ENCODE data around the gene GPR21. TPM values are rescaled to one million over a fixed set of nuclear protein-coding genes. Genes with fewer than 3 reads are reported as not detected.
A peak's percentile ranks its signal among the peaks of the same experiment; 100 is the strongest.

GPR21 gene

DNA sequence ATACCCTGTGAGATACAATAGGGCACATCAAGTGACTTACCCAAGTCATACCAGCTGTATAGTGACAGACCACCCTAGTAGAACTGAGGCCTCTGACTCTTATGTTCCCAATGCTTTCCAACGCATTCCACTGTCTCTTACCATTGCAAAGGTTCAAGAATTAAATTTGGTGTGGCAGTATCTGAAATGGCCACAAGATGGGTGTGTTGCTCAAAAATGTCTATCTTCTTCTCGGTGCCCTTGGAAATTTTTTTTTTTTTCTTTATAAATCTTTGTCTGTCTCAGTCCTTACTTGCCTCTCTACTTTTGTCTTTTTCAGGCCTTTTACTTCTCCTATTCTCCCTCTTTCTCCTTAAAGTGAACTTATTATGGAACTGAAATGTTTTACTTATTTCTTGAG is 48.4 kb downstream of the GPR21 start:
- DNase-seq = peak; percentile 69
- Histone ChIP-seq H2BK120ac (ENCODE audit: low read depth, low read length) (no peak overlapping the region), H3K14ac (ENCODE audit: low read length in 2 of 2) (no peak overlapping the region), H3K4me1 (ENCODE audit: control insufficient read depth, insufficient read depth, low read depth, low read length) (peaks cover 2% of the 10 kb centered on the region), H2BK15ac (ENCODE audit: low read depth, poor library complexity, severe bottlenecking) (no peak overlapping the region), H3K9ac (ENCODE audit: low read length) (peak overlapping the region; percentile 34), H2AK5ac (ENCODE audit: low read length, severe bottlenecking) (no peak overlapping the region), H2BK12ac (ENCODE audit: low read length in 2 of 2) (no peak overlapping the region), H3K27me3 (ENCODE audit: control insufficient read depth in 1 of 2, insufficient read depth in 1 of 2, low read length in 2 of 2) (no peaks in the 10 kb centered on the region), H3K4me2 (ENCODE audit: low read length, poor library complexity, severe bottlenecking) (no peak overlapping the region), H2BK5ac (ENCODE audit: low read depth, low read length, poor library complexity, severe bottlenecking) (no peak overlapping the region), H3K18ac (ENCODE audit: low read depth in 1 of 2, low read length in 2 of 2) (no peak overlapping the region), H3K27ac (ENCODE audit: low read length, poor library complexity, severe bottlenecking) (no peak overlapping the region), H3K4ac (ENCODE audit: low read depth in 1 of 2, low read length in 2 of 2) (no peak overlapping the region), H4K8ac (ENCODE audit: low read length) (no peak overlapping the region), H2AFZ (ENCODE audit: low read depth, low read length) (no peak overlapping the region), H3K4me3 (ENCODE audit: insufficient read depth in 1 of 2, low read depth in 1 of 2, low read length in 2 of 2) (no peak overlapping the region), H3K9me3 (ENCODE audit: control insufficient read depth, low read length) (no peaks in the 10 kb centered on the region), H3K36me3 (ENCODE audit: control insufficient read depth in 1 of 2, insufficient read depth in 2 of 2, low read depth in 1 of 2, low read length in 2 of 2) (peaks cover 20 to 84% of the 10 kb centered on the region in 2 experiments), H3K23ac (ENCODE audit: low read length in 2 of 2) (no peak overlapping the region), H3K79me1 (replicated peaks; ENCODE audit: low read length, poor library complexity, severe bottlenecking) (peaks cover 10% of the 10 kb centered on the region), H4K91ac (ENCODE audit: low read length) (no peak overlapping the region)
- WGBS = no CpG with 5 or more reads among the region's 2 CpGs

DNA sequence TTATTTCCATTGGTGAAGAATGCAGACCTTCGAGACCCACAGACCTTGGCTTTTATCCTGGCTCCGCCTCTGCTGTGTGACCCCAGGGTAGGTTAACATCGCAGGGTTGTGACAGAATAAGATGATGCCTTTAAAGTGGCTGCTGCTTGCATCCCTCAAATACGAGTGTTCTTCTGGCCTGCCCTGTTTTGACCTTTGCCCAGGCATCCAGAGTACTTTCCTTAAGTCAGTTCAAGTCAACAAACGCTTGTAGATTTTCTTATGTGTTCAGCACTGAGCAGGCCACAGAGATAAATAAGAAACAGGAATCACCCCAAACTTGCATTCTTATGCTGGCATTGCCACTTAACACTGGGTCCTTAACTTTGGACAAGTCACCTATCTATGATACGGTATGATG is 50.2 kb downstream of the GPR21 start:
- no peak for DNase-seq
- Histone ChIP-seq H3K4ac (ENCODE audit: low read depth in 1 of 2, low read length in 2 of 2) (no peak overlapping the region), H3K27me3 (ENCODE audit: control insufficient read depth in 1 of 2, insufficient read depth in 1 of 2, low read length in 2 of 2) (no peaks in the 10 kb centered on the region), H2AK5ac (ENCODE audit: low read length, severe bottlenecking) (no peak overlapping the region), H4K8ac (ENCODE audit: low read length) (no peak overlapping the region), H2BK120ac (ENCODE audit: low read depth, low read length) (no peak overlapping the region), H3K18ac (ENCODE audit: low read depth in 1 of 2, low read length in 2 of 2) (no peak overlapping the region), H4K91ac (ENCODE audit: low read length) (no peak overlapping the region), H3K23ac (ENCODE audit: low read length in 2 of 2) (no peak overlapping the region), H3K27ac (ENCODE audit: low read length, poor library complexity, severe bottlenecking) (no peak overlapping the region), H2AFZ (ENCODE audit: low read depth, low read length) (no peak overlapping the region), H3K9me3 (ENCODE audit: control insufficient read depth, low read length) (no peaks in the 10 kb centered on the region), H2BK5ac (ENCODE audit: low read depth, low read length, poor library complexity, severe bottlenecking) (no peak overlapping the region), H3K79me1 (replicated peaks; ENCODE audit: low read length, poor library complexity, severe bottlenecking) (peaks cover 8% of the 10 kb centered on the region), H2BK15ac (ENCODE audit: low read depth, poor library complexity, severe bottlenecking) (no peak overlapping the region), H3K36me3 (ENCODE audit: control insufficient read depth in 1 of 2, insufficient read depth in 2 of 2, low read depth in 1 of 2, low read length in 2 of 2) (peaks cover 23 to 83% of the 10 kb centered on the region in 2 experiments), H3K4me3 (ENCODE audit: insufficient read depth in 1 of 2, low read depth in 1 of 2, low read length in 2 of 2) (no peak overlapping the region), H3K4me2 (ENCODE audit: low read length, poor library complexity, severe bottlenecking) (no peak overlapping the region), H3K14ac (ENCODE audit: low read length in 2 of 2) (no peak overlapping the region), H3K4me1 (ENCODE audit: control insufficient read depth, insufficient read depth, low read depth, low read length) (peaks cover 2% of the 10 kb centered on the region), H2BK12ac (ENCODE audit: low read length in 2 of 2) (no peak overlapping the region), H3K9ac (ENCODE audit: low read length) (peak overlapping the region; percentile 8)
- WGBS = 83% methylated on average over 6 of the region's 6 CpGs

DNA sequence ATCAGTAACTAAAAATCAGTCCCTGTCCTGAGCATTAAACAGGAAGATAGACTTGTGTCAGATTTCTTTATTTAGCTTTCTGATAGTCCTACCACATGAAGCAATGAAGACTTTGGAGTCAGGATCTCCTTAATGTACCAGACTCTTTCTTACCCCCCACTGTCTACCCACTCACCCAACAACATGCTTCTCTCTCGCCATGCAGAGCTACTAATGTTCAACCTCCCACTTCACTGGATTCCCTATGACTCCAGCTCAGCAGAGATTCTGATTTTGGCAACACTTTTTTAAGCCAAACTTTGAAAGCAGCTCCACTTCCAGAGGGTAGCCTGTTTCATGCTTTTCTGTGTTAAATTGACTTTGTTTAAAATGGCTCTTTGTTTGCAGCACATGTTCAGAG is 50.8 kb downstream of the GPR21 start:
- Histone ChIP-seq H4K8ac (ENCODE audit: low read length) (no peak overlapping the region), H3K9ac (ENCODE audit: low read length) (no peak overlapping the region), H3K14ac (ENCODE audit: low read length in 2 of 2) (no peak overlapping the region), H3K4me1 (ENCODE audit: control insufficient read depth, insufficient read depth, low read depth, low read length) (peaks cover 2% of the 10 kb centered on the region), H3K18ac (ENCODE audit: low read depth in 1 of 2, low read length in 2 of 2) (no peak overlapping the region), H3K36me3 (ENCODE audit: control insufficient read depth in 1 of 2, insufficient read depth in 2 of 2, low read depth in 1 of 2, low read length in 2 of 2) (peaks cover 20 to 86% of the 10 kb centered on the region in 2 experiments), H2AK5ac (ENCODE audit: low read length, severe bottlenecking) (no peak overlapping the region), H3K9me3 (ENCODE audit: control insufficient read depth, low read length) (no peaks in the 10 kb centered on the region), H2AFZ (ENCODE audit: low read depth, low read length) (no peak overlapping the region), H3K79me1 (replicated peaks; ENCODE audit: low read length, poor library complexity, severe bottlenecking) (peaks cover 7% of the 10 kb centered on the region), H2BK120ac (ENCODE audit: low read depth, low read length) (no peak overlapping the region), H4K91ac (ENCODE audit: low read length) (no peak overlapping the region), H3K4ac (ENCODE audit: low read depth in 1 of 2, low read length in 2 of 2) (no peak overlapping the region), H3K4me3 (ENCODE audit: insufficient read depth in 1 of 2, low read depth in 1 of 2, low read length in 2 of 2) (no peak overlapping the region), H3K27me3 (ENCODE audit: control insufficient read depth in 1 of 2, insufficient read depth in 1 of 2, low read length in 2 of 2) (no peaks in the 10 kb centered on the region), H3K27ac (ENCODE audit: low read length, poor library complexity, severe bottlenecking) (no peak overlapping the region), H3K23ac (ENCODE audit: low read length in 2 of 2) (no peak overlapping the region), H2BK15ac (ENCODE audit: low read depth, poor library complexity, severe bottlenecking) (no peak overlapping the region), H3K4me2 (ENCODE audit: low read length, poor library complexity, severe bottlenecking) (no peak overlapping the region), H2BK12ac (ENCODE audit: low read length in 2 of 2) (no peak overlapping the region), H2BK5ac (ENCODE audit: low read depth, low read length, poor library complexity, severe bottlenecking) (no peak overlapping the region)
- 94% methylated on average over 1 of the region's 1 CpG for WGBS
- no peak for DNase-seq

Small RNA genes within 50 kb of the gene (small RNA-seq; reads per million reads assigned to genes)
- not detected for gene GPR21 (ENCODE audit: low read depth)

Data from mesenchymal stem cell (in vitro differentiated cells and primary cell).